RWPE2 (cell line): ENCODE data around the gene EFCAB8.
"Not testable (repeated sequence)": the region's sequence is repeated elsewhere in the genome, so short reads cannot be mapped to it uniquely, and the experiment has no call there.

Source experiments
- ATAC-seq: fragments of 200-7000 bp; cut with Tn5 transposase; 3 replicates; pipeline ENCODE4 v1.9.1; 2021; ENCODE audit warnings: low read depth
- DNase-seq: peaks from one replicate; pipeline ENCODE4 v3.0.0-alpha.2; 2020; ENCODE audit warnings: low spot score
- H3K27ac ChIP-seq: fragments of 450-650 bp; 2 replicates; pipeline ENCODE4 v1.5.1; 2017; ENCODE audit warnings: mild to moderate bottlenecking; ENCODE audit not compliant: poor library complexity, severe bottlenecking
- H3K27me3 ChIP-seq: fragments of 250-450 bp; sonication (Bioruptor Pico); 2 replicates; pipeline ENCODE4 v1.5.1; 2021; ENCODE audit warnings: mild to moderate bottlenecking, moderate library complexity; ENCODE audit not compliant: insufficient read depth, poor library complexity, severe bottlenecking
- H3K36me3 ChIP-seq: fragments of 250-450 bp; sonication (Bioruptor Pico); 2 replicates; pipeline ENCODE4 v1.5.1; 2020; ENCODE audit warnings: low read depth, mild to moderate bottlenecking, moderate library complexity
- H3K4me1 ChIP-seq: fragments of 250-450 bp; sonication (Bioruptor Pico); 2 replicates; pipeline ENCODE4 v1.5.1; 2021; ENCODE audit warnings: mild to moderate bottlenecking, moderate library complexity; ENCODE audit not compliant: insufficient read depth, poor library complexity, severe bottlenecking
- H3K4me3 ChIP-seq: fragments of 250-450 bp; sonication (Bioruptor Pico); 2 replicates; pipeline ENCODE4 v1.5.1; 2021; ENCODE audit warnings: mild to moderate bottlenecking, moderate library complexity; ENCODE audit not compliant: severe bottlenecking
- H3K9me3 ChIP-seq: fragments of 250-450 bp; sonication (Bioruptor Pico); 2 replicates; pipeline ENCODE4 v1.5.1; 2021; ENCODE audit warnings: mild to moderate bottlenecking, moderate library complexity; ENCODE audit not compliant: severe bottlenecking
- TF ChIP-seq, protein P1 (sequence below): fragments of 450-650 bp; IDR thresholded peaks from one replicate; pipeline ENCODE4 v1.5.1; 2017; ENCODE audit warnings: mild to moderate bottlenecking, moderate library complexity; ENCODE audit not compliant: poor library complexity, severe bottlenecking

Gene EFCAB8

GRCh38 chr20:32858189-32858588 lies 534 bp upstream of the EFCAB8 start:
- no peaks in the 10 kb centered on the region for H3K27me3 ChIP-seq
- no peak overlapping the region for H3K27ac ChIP-seq
- H3K4me1 ChIP-seq: no peaks in the 10 kb centered on the region
- peaks cover 44% of the 10 kb centered on the region for H3K36me3 ChIP-seq
- DNase-seq (no peak), ATAC-seq (peak; percentile 21; the same call in 2 of the 3 replicates)
- H3K9me3 ChIP-seq: no peaks in the 10 kb centered on the region
- TF ChIP-seq, protein P1, sequence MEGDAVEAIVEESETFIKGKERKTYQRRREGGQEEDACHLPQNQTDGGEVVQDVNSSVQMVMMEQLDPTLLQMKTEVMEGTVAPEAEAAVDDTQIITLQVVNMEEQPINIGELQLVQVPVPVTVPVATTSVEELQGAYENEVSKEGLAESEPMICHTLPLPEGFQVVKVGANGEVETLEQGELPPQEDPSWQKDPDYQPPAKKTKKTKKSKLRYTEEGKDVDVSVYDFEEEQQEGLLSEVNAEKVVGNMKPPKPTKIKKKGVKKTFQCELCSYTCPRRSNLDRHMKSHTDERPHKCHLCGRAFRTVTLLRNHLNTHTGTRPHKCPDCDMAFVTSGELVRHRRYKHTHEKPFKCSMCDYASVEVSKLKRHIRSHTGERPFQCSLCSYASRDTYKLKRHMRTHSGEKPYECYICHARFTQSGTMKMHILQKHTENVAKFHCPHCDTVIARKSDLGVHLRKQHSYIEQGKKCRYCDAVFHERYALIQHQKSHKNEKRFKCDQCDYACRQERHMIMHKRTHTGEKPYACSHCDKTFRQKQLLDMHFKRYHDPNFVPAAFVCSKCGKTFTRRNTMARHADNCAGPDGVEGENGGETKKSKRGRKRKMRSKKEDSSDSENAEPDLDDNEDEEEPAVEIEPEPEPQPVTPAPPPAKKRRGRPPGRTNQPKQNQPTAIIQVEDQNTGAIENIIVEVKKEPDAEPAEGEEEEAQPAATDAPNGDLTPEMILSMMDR: no peak
- H3K4me3 ChIP-seq: no peak overlapping the region

GRCh38 chr20:32861446-32861845 lies 2.7 kb downstream of the EFCAB8 start:
- DNase-seq: no peak
- H3K4me3 ChIP-seq: no peak overlapping the region
- H3K27me3 ChIP-seq: no peaks in the 10 kb centered on the region
- no peak for ATAC-seq
- H3K36me3 ChIP-seq: peaks cover 19% of the 10 kb centered on the region
- TF ChIP-seq, protein P1: no peak
- H3K4me1 ChIP-seq: no peaks in the 10 kb centered on the region
- no peaks in the 10 kb centered on the region for H3K9me3 ChIP-seq
- no peak overlapping the region for H3K27ac ChIP-seq

- no peaks in the 10 kb centered on the region for H3K4me1 ChIP-seq
- H3K4me3 ChIP-seq: no peak overlapping the region
- DNase-seq (no peak), ATAC-seq (no peak)
- H3K27ac ChIP-seq: no peak overlapping the region
- H3K9me3 ChIP-seq: no peaks in the 10 kb centered on the region
- TF ChIP-seq, protein P1: no peak
- H3K27me3 ChIP-seq: no peaks in the 10 kb centered on the region
- no peaks in the 10 kb centered on the region for H3K36me3 ChIP-seq
Observed at GRCh38 chr20:32869562-32869961, 10.8 kb downstream of the EFCAB8 start.

- ATAC-seq, DNase-seq: not testable (repeated sequence)
Observed at GRCh38 chr20:32870526-32870925, 11.8 kb downstream of the EFCAB8 start.

DNA sequence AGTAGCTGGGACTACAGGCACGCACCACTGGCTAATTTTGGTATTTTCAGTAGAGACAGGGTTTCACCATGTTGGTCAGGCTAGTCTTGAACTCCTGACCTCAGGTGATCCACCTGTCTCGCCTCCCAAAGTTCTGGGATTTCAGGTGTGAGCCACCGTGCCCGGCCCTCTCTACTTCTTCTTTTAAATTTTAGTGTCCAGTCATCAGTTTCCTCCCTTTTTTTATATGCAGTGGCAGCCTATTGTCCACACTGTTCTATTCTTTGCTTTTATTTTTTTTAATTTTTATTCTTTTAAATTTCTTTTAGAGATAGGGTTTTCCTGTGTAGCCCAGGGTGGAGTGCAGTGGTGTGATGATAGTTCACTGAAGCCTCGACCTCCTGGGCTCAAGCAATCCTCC lies 12.3 kb downstream of the EFCAB8 start:
- TF ChIP-seq, protein P1: no peak
- Histone ChIP-seq H3K9me3 (no peaks in the 10 kb centered on the region), H3K4me3 (no peak overlapping the region), H3K27ac (no peak overlapping the region), H3K27me3 (no peaks in the 10 kb centered on the region), H3K36me3 (no peaks in the 10 kb centered on the region), H3K4me1 (no peaks in the 10 kb centered on the region)
- DNase-seq (no peak), ATAC-seq (no peak)

More at GRCh38 chr20:32870526-32870925, 11.8 kb downstream of the EFCAB8 start:
- H3K27me3 ChIP-seq, H3K36me3 ChIP-seq, H3K4me3 ChIP-seq, H3K4me1 ChIP-seq, H3K9me3 ChIP-seq, H3K27ac ChIP-seq: not testable (repeated sequence)
